Vagina (tissue), 2 donors: ENCODE data around the gene VPS35L.

ENCODE experiments used
- POLR2AphosphoS5 ChIP-seq, 2 donors: sonication (generic); formaldehyde crosslinking; IDR thresholded peaks; one replicate each; pipeline ENCODE4 v1.9.0; 2017; ENCODE audit warnings: antibody characterized with exemption in 2 of 2, mild to moderate bottlenecking in 2 of 2, low read depth in 1 of 2; ENCODE audit not compliant: insufficient read depth in 1 of 2
- TF ChIP-seq, protein P1 (sequence below), 3 experiments: fragments of 450-650 bp in 2 of 3; fragments of 200-600 bp in 1 of 3; sonication (generic) in 1 of 3; IDR thresholded peaks; one replicate each; pipeline ENCODE4 v1.5.1; 2017 to 2019; ENCODE audit warnings: antibody characterized with exemption in 3 of 3, mild to moderate bottlenecking in 2 of 3, moderate library complexity in 2 of 3

DNA sequence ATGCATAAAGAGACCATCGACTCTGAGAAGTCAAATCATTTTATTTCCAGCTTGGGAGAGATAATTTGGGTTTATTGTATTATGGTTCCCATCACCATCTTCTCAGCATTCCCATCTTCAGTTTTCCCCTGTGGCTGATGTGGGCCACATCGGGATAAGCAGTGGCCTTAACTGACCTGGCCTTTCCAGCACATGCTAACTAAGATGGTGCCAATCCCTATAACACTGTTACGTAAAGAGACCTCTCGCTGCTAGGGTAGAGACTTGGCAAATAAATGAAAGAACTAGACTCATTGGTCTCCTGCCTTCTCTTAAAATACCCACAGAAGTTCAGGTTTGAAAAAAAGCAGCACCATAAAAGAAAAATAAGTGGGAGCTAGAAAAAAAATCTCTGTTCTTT lies 49.4 kb downstream of the VPS35L start:
- TF ChIP-seq POLR2AphosphoS5 (IDR thresholded peaks at IDR 0.05; ENCODE audit: insufficient read depth in 1 of 2, low read depth in 1 of 2), result no peak
- TF ChIP-seq, protein P1, sequence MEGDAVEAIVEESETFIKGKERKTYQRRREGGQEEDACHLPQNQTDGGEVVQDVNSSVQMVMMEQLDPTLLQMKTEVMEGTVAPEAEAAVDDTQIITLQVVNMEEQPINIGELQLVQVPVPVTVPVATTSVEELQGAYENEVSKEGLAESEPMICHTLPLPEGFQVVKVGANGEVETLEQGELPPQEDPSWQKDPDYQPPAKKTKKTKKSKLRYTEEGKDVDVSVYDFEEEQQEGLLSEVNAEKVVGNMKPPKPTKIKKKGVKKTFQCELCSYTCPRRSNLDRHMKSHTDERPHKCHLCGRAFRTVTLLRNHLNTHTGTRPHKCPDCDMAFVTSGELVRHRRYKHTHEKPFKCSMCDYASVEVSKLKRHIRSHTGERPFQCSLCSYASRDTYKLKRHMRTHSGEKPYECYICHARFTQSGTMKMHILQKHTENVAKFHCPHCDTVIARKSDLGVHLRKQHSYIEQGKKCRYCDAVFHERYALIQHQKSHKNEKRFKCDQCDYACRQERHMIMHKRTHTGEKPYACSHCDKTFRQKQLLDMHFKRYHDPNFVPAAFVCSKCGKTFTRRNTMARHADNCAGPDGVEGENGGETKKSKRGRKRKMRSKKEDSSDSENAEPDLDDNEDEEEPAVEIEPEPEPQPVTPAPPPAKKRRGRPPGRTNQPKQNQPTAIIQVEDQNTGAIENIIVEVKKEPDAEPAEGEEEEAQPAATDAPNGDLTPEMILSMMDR (IDR thresholded peaks at IDR 0.05), result no peak
